WTC11 (cell line): Measurements from ENCODE around the gene ICA1. TPM values are rescaled to one million over a fixed set of nuclear protein-coding genes. Genes with fewer than 3 reads are reported as not detected.

Experiments used
- total RNA-seq: library from RNA; stranded (reverse); gene quantifications from 3 replicates; pipeline ENCODE4 v1.2.3, GENCODE V29; 2021

The ICA1 gene
- total RNA-seq, 1 experiment from 2014 or later: 31.2 TPM

Other genes with a start within 250 kb of the ICA1 start
- gene NXPH1, start 171.4 kb upstream of the ICA1 start, total RNA-seq: 0.14 to 0.59 TPM (median 0.27 TPM) in 3 replicates